IMR-90 (cell line): Measurements from ENCODE around the gene CACNA1D. TPM values are rescaled to one million over a fixed set of nuclear protein-coding genes. Genes with fewer than 3 reads are reported as not detected.

ENCODE experiments used
- ATAC-seq: fragments of 200-7000 bp; cut with Tn5 transposase; 2 replicates; pipeline ENCODE4 v1.9.1; 2020; ENCODE audit warnings: low read depth, mild to moderate bottlenecking, moderate library complexity
- BruUV-seq: library from RNA; stranded (reverse); fragments of 400-500 nt; replicated peaks from 2 replicates; lab custom pipeline; 2021; lab: Mats Ljungman, UMichigan
- CTCF ChIA-PET: fragments of 300-600 bp; formaldehyde crosslinking; extraction: SDS; loops from one replicate; lab custom pipeline; 2021; ENCODE audit warnings: antibody characterized with exemption; lab: Yijun Ruan, JAX
- POLR2A ChIA-PET: fragments of 300-600 bp; sonication (Branson Sonifier 250); formaldehyde crosslinking; loops from one replicate; lab custom pipeline; 2022; ENCODE audit warnings: antibody characterized with exemption; ENCODE audit not compliant: unreplicated experiment; lab: Charles Lee
- DNase-seq: peaks from one replicate; pipeline ENCODE4 v3.0.0; 2013
- H2AFZ ChIP-seq: replicated peaks from 2 replicates; pipeline ENCODE3; 2013; ENCODE audit warnings: low read length, mild to moderate bottlenecking; ENCODE audit not compliant: poor library complexity
- H2AK5ac ChIP-seq: 2 replicates; pipeline ENCODE4 v1.6.1; 2013; ENCODE audit warnings: low read depth, low read length, inconsistent platforms
- H2AK9ac ChIP-seq: replicated peaks from 2 replicates; pipeline ENCODE3; 2013; ENCODE audit warnings: mild to moderate bottlenecking, low read depth, low read length, moderate library complexity; ENCODE audit not compliant: poor library complexity
- H2BK120ac ChIP-seq: 2 replicates; pipeline ENCODE4 v1.6.1; 2013; ENCODE audit warnings: low read depth, low read length, inconsistent platforms
- H2BK15ac ChIP-seq: 3 replicates; pipeline ENCODE4 v1.6.1; 2013; ENCODE audit warnings: low read depth, low read length, inconsistent platforms
- H2BK20ac ChIP-seq: 2 replicates; pipeline ENCODE4 v1.6.1; 2013; ENCODE audit warnings: low read depth, mild to moderate bottlenecking, inconsistent platforms, low read length, moderate library complexity
- H2BK5ac ChIP-seq: 2 replicates; pipeline ENCODE4 v1.6.1; 2013; ENCODE audit warnings: mild to moderate bottlenecking, low read depth, low read length, inconsistent platforms; ENCODE audit not compliant: poor library complexity, severe bottlenecking
- H3K14ac ChIP-seq: replicated peaks from 2 replicates; pipeline ENCODE4 v1.6.1; 2013; ENCODE audit warnings: low read depth, low read length, inconsistent platforms
- H3K18ac ChIP-seq: 2 replicates; pipeline ENCODE4 v1.6.1; 2013; ENCODE audit warnings: low read depth, low read length, control low read depth
- H3K23ac ChIP-seq: 2 replicates; pipeline ENCODE4 v1.6.1; 2013; ENCODE audit warnings: low read depth, low read length, inconsistent platforms
- H3K27ac ChIP-seq: 2 replicates; pipeline ENCODE4 v1.5.1; 2013; ENCODE audit warnings: mild to moderate bottlenecking, control low read depth, low read length; ENCODE audit not compliant: insufficient read depth
- H3K27me3 ChIP-seq: 2 replicates; pipeline ENCODE4 v1.6.1; 2013; ENCODE audit warnings: low read length; ENCODE audit not compliant: control insufficient read depth, insufficient read depth
- H3K36me3 ChIP-seq: 2 replicates; pipeline ENCODE4 v1.6.1; 2013; ENCODE audit warnings: low read length, mixed read lengths; ENCODE audit not compliant: control insufficient read depth, insufficient read depth
- H3K4ac ChIP-seq: 2 replicates; pipeline ENCODE4 v1.6.1; 2013; ENCODE audit warnings: low read depth, low read length, inconsistent platforms
- H3K4me1 ChIP-seq: 2 replicates; pipeline ENCODE4 v1.6.1; 2013; ENCODE audit warnings: low read length, mixed read lengths; ENCODE audit not compliant: control insufficient read depth, insufficient read depth
- H3K4me2 ChIP-seq: 2 replicates; pipeline ENCODE4 v1.6.1; 2013; ENCODE audit warnings: low read depth, mild to moderate bottlenecking, control low read depth, low read length, moderate library complexity
- H3K4me3 ChIP-seq: 2 replicates; pipeline ENCODE4 v1.5.1; 2013; ENCODE audit warnings: low read depth, mild to moderate bottlenecking, control low read depth, low read length, moderate library complexity; ENCODE audit not compliant: insufficient read depth
- H3K56ac ChIP-seq: 2 replicates; pipeline ENCODE4 v1.6.1; 2013; ENCODE audit warnings: low read length, inconsistent platforms; ENCODE audit not compliant: insufficient read depth; ENCODE audit errors: extremely low read depth
- H3K79me1 ChIP-seq, 2 experiments: 2 replicates each; pipeline ENCODE4 v1.6.1; 2013; ENCODE audit warnings: low read length in 2 of 2, inconsistent platforms in 1 of 2, low read depth in 1 of 2
- H3K9ac ChIP-seq: 2 replicates; pipeline ENCODE4 v1.6.1; 2013; ENCODE audit warnings: low read depth, low read length, control low read depth
- H3K9me1 ChIP-seq: 2 replicates; pipeline ENCODE4 v1.6.1; 2013; ENCODE audit warnings: low read length, inconsistent platforms; ENCODE audit not compliant: insufficient read depth
- H3K9me3 ChIP-seq: 2 replicates; pipeline ENCODE4 v1.6.1; 2013; ENCODE audit warnings: low read length; ENCODE audit not compliant: control insufficient read depth, insufficient read depth
- H4K20me1 ChIP-seq: 2 replicates; pipeline ENCODE4 v1.6.1; 2013; ENCODE audit warnings: low read length, inconsistent platforms; ENCODE audit not compliant: insufficient read depth
- H4K5ac ChIP-seq: 2 replicates; pipeline ENCODE4 v1.6.1; 2013; ENCODE audit warnings: mild to moderate bottlenecking, low read depth, low read length, control low read depth
- H4K8ac ChIP-seq, 2 experiments: 2 replicates each; pipeline ENCODE4 v1.6.1; 2013; ENCODE audit warnings: low read depth in 2 of 2, low read length in 2 of 2, control low read depth in 1 of 2, inconsistent platforms in 1 of 2
- H4K91ac ChIP-seq: 2 replicates; pipeline ENCODE4 v1.6.1; 2013; ENCODE audit warnings: low read depth, low read length, inconsistent platforms; ENCODE audit not compliant: insufficient read depth
- CEBPB ChIP-seq: IDR thresholded peaks from 2 replicates; pipeline ENCODE4 v1.6.1; 2012; ENCODE audit warnings: low read depth, low read length, improper control_type of control experiment
- CHD1 ChIP-seq: IDR thresholded peaks from 2 replicates; pipeline ENCODE4 v1.6.1; 2012; ENCODE audit warnings: low read depth, low read length, improper control_type of control experiment
- CTCF ChIP-seq: conservative IDR thresholded peaks from 2 replicates; pipeline ENCODE4 v1.5.1; 2012; ENCODE audit warnings: mild to moderate bottlenecking, low read depth, low read length, improper control_type of control experiment
- FOS ChIP-seq: fragments of 150-350 bp; IDR thresholded peaks from 2 replicates; pipeline ENCODE4 v1.6.1; 2016; ENCODE audit warnings: low read depth, low read length
- MAFK ChIP-seq: IDR thresholded peaks from 2 replicates; pipeline ENCODE4 v1.6.1; 2012; ENCODE audit warnings: low read depth, low read length, improper control_type of control experiment
- MAZ ChIP-seq: IDR thresholded peaks from 2 replicates; pipeline ENCODE4 v1.6.1; 2012; ENCODE audit warnings: low read depth, mild to moderate bottlenecking, low read length, improper control_type of control experiment, moderate library complexity, borderline replicate concordance
- MXI1 ChIP-seq: IDR thresholded peaks from 2 replicates; pipeline ENCODE4 v1.6.1; 2012; ENCODE audit warnings: low read depth, mild to moderate bottlenecking, low read length, moderate library complexity, borderline replicate concordance
- NFE2L2 ChIP-seq: fragments of 150-350 bp; IDR thresholded peaks from 2 replicates; pipeline ENCODE4 v1.6.1; 2016; ENCODE audit warnings: low read depth, mild to moderate bottlenecking, low read length
- POLR2A ChIP-seq: IDR thresholded peaks from 2 replicates; pipeline ENCODE4 v1.6.1; 2012; ENCODE audit warnings: mild to moderate bottlenecking, low read depth, low read length
- RAD21 ChIP-seq: IDR thresholded peaks from 2 replicates; pipeline ENCODE4 v1.6.1; 2012; ENCODE audit warnings: low read length, improper control_type of control experiment
- RCOR1 ChIP-seq: IDR thresholded peaks from 2 replicates; pipeline ENCODE4 v1.6.1; 2012; ENCODE audit warnings: mild to moderate bottlenecking, low read length, improper control_type of control experiment; ENCODE audit not compliant: insufficient replicate concordance
- SMC3 ChIP-seq: fragments of 150-350 bp; IDR thresholded peaks from 2 replicates; pipeline ENCODE4 v1.6.1; 2016; ENCODE audit warnings: low read depth, mild to moderate bottlenecking, antibody characterized with exemption, low read length, moderate library complexity
- WGBS, 2 experiments: methylation state at CpG; one replicate each; pipeline versions ENCODE4 v1.1.5 to v1.1.7; 2013; ENCODE audit warnings: missing lambda C conversion rate in 2 of 2; ENCODE audit not compliant: insufficient read length in 1 of 2; ENCODE audit errors: extremely low coverage in 2 of 2; 5-methylcytosine and 5-hydroxymethylcytosine counted together
- dilution Hi-C: fragments of 300-500 bp; cut with HindIII; formaldehyde crosslinking; loops from one replicate; pipeline ENCODE4 v1.14.3; 2018; ENCODE audit warnings: low sequenced_read_pairs; ENCODE audit not compliant: unreplicated experiment
- in situ Hi-C: fragments of 300-500 bp; cut with MboI; formaldehyde crosslinking; loops from 3 replicates; pipeline ENCODE4 v1.14.3; 2019; ENCODE audit warnings: low sequenced_read_pairs, inconsistent platforms, mixed read lengths
- intact Hi-C: fragments of 100-400 bp; cut with micrococcal nuclease; formaldehyde crosslinking; loops from 2 replicates; pipeline ENCODE4 v1.10.0; 2022
- polyA plus RNA-seq, 3 experiments: library from polyadenylated mRNA; depleted of rRNA; stranded (reverse); fragments of >200 nt; gene quantifications; 2 replicates each; pipeline ENCODE4 v1.2.3, GENCODE V29; 2012; ENCODE audit warnings: low replicate concordance in 1 of 3
- total RNA-seq: library from RNA; depleted of rRNA; stranded (reverse); fragments of >200 nt; gene quantifications from 2 replicates; pipeline ENCODE4 v1.2.3, GENCODE V29; 2012
- TF ChIP-seq, protein P1 (sequence below): fragments of 150-350 bp; IDR thresholded peaks from 2 replicates; pipeline ENCODE4 v1.6.1; 2017; ENCODE audit warnings: mild to moderate bottlenecking, antibody characterized with exemption, low read length, low read depth
- TF ChIP-seq, protein P2 (sequence below): fragments of 150-350 bp; IDR thresholded peaks from 2 replicates; pipeline ENCODE4 v1.6.1; 2016; ENCODE audit warnings: low read depth, mild to moderate bottlenecking, low read length, moderate library complexity, borderline replicate concordance

CACNA1D gene
- total and polyA plus RNA-seq, 2 of the 4 experiments (the other 2 are of a cell fraction), result 0.07 TPM; not detected in 1

DNA sequence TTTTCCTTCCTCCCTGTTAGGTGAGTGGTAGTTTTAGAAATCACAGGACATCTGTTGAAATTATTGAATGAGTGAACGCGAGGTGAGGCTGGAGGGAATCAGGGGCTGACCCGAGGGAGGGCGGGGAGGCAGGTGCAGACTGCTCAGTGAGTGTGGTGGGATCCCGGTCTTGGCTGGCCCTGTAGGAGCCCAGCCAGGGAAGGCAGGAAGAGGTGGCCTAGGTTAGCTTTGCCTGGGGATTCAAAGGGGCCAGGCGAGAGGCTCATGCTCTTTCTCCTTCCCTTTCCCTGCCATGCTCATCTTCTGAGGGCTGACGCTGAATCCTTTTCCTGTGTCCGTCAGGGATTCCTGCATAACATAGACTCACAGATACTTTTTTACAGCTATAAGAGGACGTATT lies 15.1 kb downstream of the CACNA1D start:
- dilution Hi-C loops (no loop called here), in situ Hi-C loops (no loop called here), intact Hi-C loops (no loop called here)
- Histone ChIP-seq H2BK20ac (no peak overlapping the region), H2AK5ac (no peak overlapping the region), H3K4ac (no peak overlapping the region), H2AK9ac (no peak overlapping the region), H3K56ac (no peak overlapping the region), H3K9me3 (no peaks in the 10 kb centered on the region), H2BK120ac (no peak overlapping the region), H4K20me1 (no peaks in the 10 kb centered on the region), H2AFZ (no peak overlapping the region), H4K5ac (no peak overlapping the region), H3K9ac (no peak overlapping the region), H3K14ac (no peak overlapping the region), H2BK5ac (no peak overlapping the region), H3K4me2 (no peak overlapping the region), H3K9me1 (no peaks in the 10 kb centered on the region), H3K27me3 (peaks cover 3% of the 10 kb centered on the region), H2BK15ac (no peak overlapping the region), H3K4me1 (no peaks in the 10 kb centered on the region), H3K79me1 (no peaks in the 10 kb centered on the region), H4K91ac (no peak overlapping the region), H3K36me3 (no peaks in the 10 kb centered on the region), H4K8ac (no peak overlapping the region), H3K23ac (no peak overlapping the region), H3K4me3 (no peak overlapping the region), H3K18ac (no peak overlapping the region), H3K27ac (no peak overlapping the region)
- ChIA-PET CTCF (no interaction called here), POLR2A (no interaction called here)
- ATAC-seq, result no peak
- no peak for TF ChIP-seq MAFK
- no peak for TF ChIP-seq FOS
- TF ChIP-seq CHD1, result no peak
- no peak for TF ChIP-seq MXI1
- TF ChIP-seq CTCF, result no peak
- TF ChIP-seq RCOR1, result no peak
- no peak for TF ChIP-seq RAD21
- no peak for TF ChIP-seq POLR2A
- TF ChIP-seq, protein P1, sequence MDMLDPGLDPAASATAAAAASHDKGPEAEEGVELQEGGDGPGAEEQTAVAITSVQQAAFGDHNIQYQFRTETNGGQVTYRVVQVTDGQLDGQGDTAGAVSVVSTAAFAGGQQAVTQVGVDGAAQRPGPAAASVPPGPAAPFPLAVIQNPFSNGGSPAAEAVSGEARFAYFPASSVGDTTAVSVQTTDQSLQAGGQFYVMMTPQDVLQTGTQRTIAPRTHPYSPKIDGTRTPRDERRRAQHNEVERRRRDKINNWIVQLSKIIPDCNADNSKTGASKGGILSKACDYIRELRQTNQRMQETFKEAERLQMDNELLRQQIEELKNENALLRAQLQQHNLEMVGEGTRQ, result no peak
- no peak for TF ChIP-seq NFE2L2
- TF ChIP-seq, protein P2, sequence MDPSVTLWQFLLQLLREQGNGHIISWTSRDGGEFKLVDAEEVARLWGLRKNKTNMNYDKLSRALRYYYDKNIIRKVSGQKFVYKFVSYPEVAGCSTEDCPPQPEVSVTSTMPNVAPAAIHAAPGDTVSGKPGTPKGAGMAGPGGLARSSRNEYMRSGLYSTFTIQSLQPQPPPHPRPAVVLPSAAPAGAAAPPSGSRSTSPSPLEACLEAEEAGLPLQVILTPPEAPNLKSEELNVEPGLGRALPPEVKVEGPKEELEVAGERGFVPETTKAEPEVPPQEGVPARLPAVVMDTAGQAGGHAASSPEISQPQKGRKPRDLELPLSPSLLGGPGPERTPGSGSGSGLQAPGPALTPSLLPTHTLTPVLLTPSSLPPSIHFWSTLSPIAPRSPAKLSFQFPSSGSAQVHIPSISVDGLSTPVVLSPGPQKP, result no peak
- TF ChIP-seq CEBPB, result no peak
- TF ChIP-seq MAZ, result no peak
- TF ChIP-seq SMC3, result no peak
- no CpG with 5 or more reads among the region's 9 CpGs for WGBS, 2 experiments
- DNase-seq, result no peak
- BruUV-seq, result no TSS peak
